WTC11 (cell line): ENCODE results near the gene TAF4. TPM values are rescaled to one million over a fixed set of nuclear protein-coding genes. Genes with fewer than 3 reads are reported as not detected.
A peak's percentile ranks its signal among the peaks of the same experiment; 100 is the strongest.

ENCODE experiments used
- ATAC-seq: fragments of 200-7000 bp; cut with Tn5 transposase; 2 replicates; pipeline ENCODE4 v1.10.0; 2021; ENCODE audit warnings: mild to moderate bottlenecking, moderate library complexity
- CTCF ChIA-PET: fragments of 300-600 bp; sonication (Branson Sonifier 250); formaldehyde crosslinking; loops from one replicate; lab custom pipeline; 2021; ENCODE audit warnings: antibody characterized with exemption; lab: Charles Lee
- POLR2A ChIA-PET: fragments of 350-600 bp; sonication (Branson Sonifier 250); formaldehyde crosslinking; loops from one replicate; lab custom pipeline; 2021; ENCODE audit warnings: antibody characterized with exemption; lab: Charles Lee
- DNase-seq: peaks from one replicate; pipeline ENCODE4 v3.0.0; 2021; ENCODE audit warnings: low spot score
- H3K27ac Mint-ChIP-seq: 2 replicates; pipeline ENCODE4 v1.8.0; 2021; ENCODE audit warnings: mixed read lengths
- H3K27me3 Mint-ChIP-seq: 2 replicates; pipeline ENCODE4 v1.8.0; 2021; ENCODE audit warnings: low read depth, mild to moderate bottlenecking, moderate library complexity, mixed read lengths
- H3K36me3 Mint-ChIP-seq: 2 replicates; pipeline ENCODE4 v1.8.0; 2021; ENCODE audit warnings: mixed read lengths
- H3K4me1 Mint-ChIP-seq: 2 replicates; pipeline ENCODE4 v1.8.0; 2022; ENCODE audit warnings: mixed read lengths
- H3K4me3 Mint-ChIP-seq: 2 replicates; pipeline ENCODE4 v1.8.0; 2021; ENCODE audit warnings: mild to moderate bottlenecking, moderate library complexity, mixed read lengths
- H3K9me3 Mint-ChIP-seq: 2 replicates; pipeline ENCODE4 v1.8.0; 2021; ENCODE audit warnings: mixed read lengths
- CTCF ChIP-seq: fragments of 200-600 bp; IDR thresholded peaks from 2 replicates; pipeline ENCODE4 v1.8.0; 2022; ENCODE audit warnings: antibody characterized with exemption
- E2F1 ChIP-seq: sonication (generic); formaldehyde crosslinking; IDR thresholded peaks from 2 replicates; pipeline ENCODE4 v1.8.0; 2022; ENCODE audit warnings: mild to moderate bottlenecking, missing genetic modification reagents
- FOXP4 ChIP-seq: sonication (generic); formaldehyde crosslinking; IDR thresholded peaks from 2 replicates; pipeline ENCODE4 v1.8.0; 2022; ENCODE audit warnings: mild to moderate bottlenecking, missing genetic modification reagents
- GABPB1 ChIP-seq: sonication (generic); formaldehyde crosslinking; IDR thresholded peaks from 2 replicates; pipeline ENCODE4 v1.8.1; 2023; ENCODE audit warnings: mild to moderate bottlenecking, missing genetic modification reagents
- GRHL2 ChIP-seq: fragments of 250-450 bp; sonication (Bioruptor Pico); IDR thresholded peaks from 2 replicates; pipeline ENCODE4 v1.8.0; 2022; ENCODE audit warnings: mild to moderate bottlenecking, moderate library complexity; ENCODE audit not compliant: insufficient replicate concordance, severe bottlenecking
- GTF2I ChIP-seq: fragments of 250-450 bp; sonication (Bioruptor Pico); conservative IDR thresholded peaks from 2 replicates; pipeline ENCODE4 v1.4.0; 2021; ENCODE audit warnings: mild to moderate bottlenecking
- JUN ChIP-seq: sonication (generic); formaldehyde crosslinking; IDR thresholded peaks from 2 replicates; pipeline ENCODE4 v1.8.0; 2023; ENCODE audit warnings: mild to moderate bottlenecking, missing genetic modification reagents
- NFATC4 ChIP-seq: fragments of 250-450 bp; sonication (Bioruptor Pico); IDR thresholded peaks from 2 replicates; pipeline ENCODE4 v1.9.0; 2021; ENCODE audit warnings: mild to moderate bottlenecking
- NR1H2 ChIP-seq: sonication (generic); formaldehyde crosslinking; IDR thresholded peaks from 2 replicates; pipeline ENCODE4 v1.9.0; 2021; ENCODE audit warnings: mild to moderate bottlenecking, moderate library complexity, missing genetic modification reagents
- PREB ChIP-seq: sonication (generic); formaldehyde crosslinking; IDR thresholded peaks from 2 replicates; pipeline ENCODE4 v1.8.1; 2022; ENCODE audit warnings: mild to moderate bottlenecking, missing genetic modification reagents, moderate library complexity, borderline replicate concordance
- STAT6 ChIP-seq: sonication (generic); formaldehyde crosslinking; conservative IDR thresholded peaks from 2 replicates; pipeline ENCODE4 v1.8.1; 2023; ENCODE audit warnings: mild to moderate bottlenecking, low read depth, missing genetic modification reagents, moderate library complexity
- TCF7 ChIP-seq: sonication (generic); formaldehyde crosslinking; IDR thresholded peaks from 2 replicates; pipeline ENCODE4 v1.8.0; 2022; ENCODE audit warnings: mild to moderate bottlenecking, low read depth, missing genetic modification reagents, moderate library complexity
- USF1 ChIP-seq: sonication (generic); formaldehyde crosslinking; IDR thresholded peaks from 2 replicates; pipeline ENCODE4 v1.8.0; 2022; ENCODE audit warnings: mild to moderate bottlenecking, missing genetic modification reagents
- ZNF281 ChIP-seq: sonication (generic); formaldehyde crosslinking; IDR thresholded peaks from 2 replicates; pipeline ENCODE4 v1.8.0; 2023; ENCODE audit warnings: mild to moderate bottlenecking, missing genetic modification reagents
- ZNF317 ChIP-seq: sonication (generic); formaldehyde crosslinking; IDR thresholded peaks from 2 replicates; pipeline ENCODE4 v1.8.1; 2023; ENCODE audit warnings: low read depth, mild to moderate bottlenecking, moderate library complexity, missing genetic modification reagents, borderline replicate concordance
- total RNA-seq: library from RNA; stranded (reverse); gene quantifications from 3 replicates; pipeline ENCODE4 v1.2.3, GENCODE V29; 2021

Gene TAF4
- total RNA-seq, 1 experiment from 2014 or later: 34.4 TPM

GRCh38 chr20:61938839-61939690 lies 126.6 kb downstream of the TAF4 start:
- ChIA-PET POLR2A (no interaction called here), CTCF (no interaction called here)
- Mint-ChIP-seq H3K9me3 (no peaks in the 10 kb centered on the region), H3K4me1 (peaks cover 14% of the 10 kb centered on the region), H3K36me3 (no peaks in the 10 kb centered on the region), H3K27ac (no peak overlapping the region), H3K4me3 (no peak overlapping the region), H3K27me3 (no peaks in the 10 kb centered on the region)
- TF ChIP-seq E2F1: no peak
- TF ChIP-seq GABPB1 (CRISPR knock-in tag): no peak
- no peak for TF ChIP-seq USF1 (CRISPR knock-in tag)
- no peak for TF ChIP-seq NR1H2 (CRISPR knock-in tag)
- no peak for TF ChIP-seq PREB (CRISPR knock-in tag)
- TF ChIP-seq FOXP4 (CRISPR knock-in tag): no peak
- no peak for TF ChIP-seq STAT6 (CRISPR knock-in tag)
- TF ChIP-seq CTCF: no peak
- TF ChIP-seq TCF7 (CRISPR knock-in tag): no peak
- TF ChIP-seq ZNF317 (CRISPR knock-in tag): no peak
- TF ChIP-seq GRHL2 (CRISPR knock-in tag): no peak
- TF ChIP-seq JUN (CRISPR knock-in tag): no peak
- TF ChIP-seq GTF2I (CRISPR knock-in tag): no peak
- TF ChIP-seq NFATC4 (CRISPR knock-in tag): no peak
- no peak for TF ChIP-seq ZNF281 (CRISPR knock-in tag)
- peak; percentile 8 for DNase-seq
- ATAC-seq: no peak
